HEK293 (cell line): ENCODE results near the gene FAM171A2.
A peak's percentile ranks its signal among the peaks of the same experiment; 100 is the strongest.

ENCODE experiments used
- CTCF ChIA-PET: fragments of 350-600 bp; formaldehyde crosslinking; extraction: SDS; loops from one replicate; lab custom pipeline; 2021; ENCODE audit warnings: antibody characterized with exemption; lab: Yijun Ruan, JAX
- POLR2A ChIA-PET: fragments of 300-600 bp; formaldehyde crosslinking; extraction: SDS; loops from one replicate; lab custom pipeline; 2020; ENCODE audit warnings: antibody characterized with exemption, inconsistent platforms; lab: Yijun Ruan, JAX
- H3K27ac ChIP-seq: fragments of 200-500 bp; sonication (Bioruptor generic); 2 replicates; pipeline ENCODE4 v1.5.1; 2014; ENCODE audit warnings: low read depth, low read length, control low read depth, inconsistent platforms; ENCODE audit errors: extremely low read depth
- H3K36me3 ChIP-seq, 2 experiments: fragments of 200-500 bp in 1 of 2; sonication (Bioruptor generic) in 1 of 2; 1 replicate in 1 of 2; 2 replicates in 1 of 2; pipeline ENCODE4 v1.5.1; 2014 to 2017; ENCODE audit warnings: inconsistent platforms in 2 of 2, low read length in 2 of 2; ENCODE audit not compliant: control insufficient read depth in 2 of 2, insufficient read depth in 1 of 2
- H3K4me1 ChIP-seq: fragments of 200-500 bp; sonication (Bioruptor generic); 2 replicates; pipeline ENCODE4 v1.5.1; 2014; ENCODE audit warnings: mild to moderate bottlenecking, low read length, inconsistent platforms; ENCODE audit not compliant: control insufficient read depth, insufficient read depth
- H3K4me3 ChIP-seq: 2 replicates; pipeline ENCODE4 v1.5.1; 2011; ENCODE audit warnings: low read depth, mild to moderate bottlenecking, control low read depth, low read length, moderate library complexity
- H3K9me3 ChIP-seq: fragments of 200-500 bp; sonication (Bioruptor generic); 2 replicates; pipeline ENCODE4 v1.5.1; 2014; ENCODE audit warnings: low read depth, low read length, inconsistent platforms; ENCODE audit not compliant: control insufficient read depth, insufficient read depth
- SCRT2 ChIP-seq: fragments of 450-650 bp; formaldehyde crosslinking; IDR thresholded peaks from 2 replicates; pipeline ENCODE4 v1.5.1; 2016; ENCODE audit warnings: missing biosample characterization, missing genetic modification characterization
- SP2 ChIP-seq: fragments of 450-650 bp; formaldehyde crosslinking; IDR thresholded peaks from 2 replicates; pipeline ENCODE4 v1.5.1; 2016; ENCODE audit warnings: missing biosample characterization, missing genetic modification characterization
- ZBTB21 ChIP-seq: fragments of 450-650 bp; formaldehyde crosslinking; IDR thresholded peaks from 2 replicates; pipeline ENCODE4 v1.5.1; 2017; ENCODE audit warnings: missing biosample characterization, missing genetic modification characterization
- ZFHX2 ChIP-seq: fragments of 450-650 bp; formaldehyde crosslinking; conservative IDR thresholded peaks from 2 replicates; pipeline ENCODE4 v1.5.1; 2016; ENCODE audit warnings: missing biosample characterization, missing genetic modification characterization
- ZFP69B ChIP-seq: fragments of 450-650 bp; formaldehyde crosslinking; IDR thresholded peaks from 2 replicates; pipeline ENCODE4 v1.5.1; 2016; ENCODE audit warnings: missing biosample characterization, missing genetic modification characterization
- ZNF112 ChIP-seq: fragments of 450-650 bp; formaldehyde crosslinking; IDR thresholded peaks from 2 replicates; pipeline ENCODE4 v1.5.0; 2017; ENCODE audit warnings: missing biosample characterization, missing genetic modification characterization
- ZNF266 ChIP-seq: fragments of 450-650 bp; formaldehyde crosslinking; IDR thresholded peaks from 2 replicates; pipeline ENCODE4 v1.5.1; 2016; ENCODE audit warnings: missing biosample characterization, missing genetic modification characterization, low read depth
- ZNF292 ChIP-seq: fragments of 450-650 bp; formaldehyde crosslinking; IDR thresholded peaks from 2 replicates; pipeline ENCODE4 v1.5.1; 2016; ENCODE audit warnings: low read depth, missing biosample characterization, missing genetic modification characterization, borderline replicate concordance
- ZNF311 ChIP-seq: fragments of 450-650 bp; formaldehyde crosslinking; IDR thresholded peaks from 2 replicates; pipeline ENCODE4 v1.5.1; 2017; ENCODE audit warnings: missing biosample characterization, missing genetic modification characterization, borderline replicate concordance
- ZNF335 ChIP-seq: fragments of 450-650 bp; formaldehyde crosslinking; conservative IDR thresholded peaks from 2 replicates; pipeline ENCODE4 v1.5.1; 2016; ENCODE audit warnings: missing biosample characterization, missing genetic modification characterization
- ZNF350 ChIP-seq: fragments of 450-650 bp; formaldehyde crosslinking; IDR thresholded peaks from 2 replicates; pipeline ENCODE4 v1.5.0; 2017; ENCODE audit warnings: missing biosample characterization, mild to moderate bottlenecking, missing genetic modification characterization
- ZNF548 ChIP-seq: fragments of 450-650 bp; formaldehyde crosslinking; IDR thresholded peaks from 2 replicates; pipeline ENCODE4 v1.5.1; 2016; ENCODE audit warnings: missing biosample characterization, missing genetic modification characterization
- ZNF560 ChIP-seq: fragments of 450-650 bp; formaldehyde crosslinking; IDR thresholded peaks from 2 replicates; pipeline ENCODE4 v1.5.1; 2017; ENCODE audit warnings: missing biosample characterization, missing genetic modification characterization, borderline replicate concordance
- ZNF707 ChIP-seq: fragments of 450-650 bp; formaldehyde crosslinking; IDR thresholded peaks from 2 replicates; pipeline ENCODE4 v1.5.1; 2016; ENCODE audit warnings: missing biosample characterization, missing genetic modification characterization
- ZNF747 ChIP-seq: fragments of 450-650 bp; formaldehyde crosslinking; IDR thresholded peaks from 2 replicates; pipeline ENCODE4 v1.5.1; 2016; ENCODE audit warnings: missing biosample characterization, missing genetic modification characterization
- TF ChIP-seq, protein P1 (sequence below): fragments of 450-650 bp; formaldehyde crosslinking; IDR thresholded peaks from 2 replicates; pipeline ENCODE4 v1.5.1; 2016; ENCODE audit warnings: missing biosample characterization, missing genetic modification characterization
- TF ChIP-seq, protein P2 (sequence below): fragments of 450-650 bp; formaldehyde crosslinking; conservative IDR thresholded peaks from 2 replicates; pipeline ENCODE4 v1.5.1; 2016; ENCODE audit warnings: low read depth, missing biosample characterization, missing genetic modification characterization
- TF ChIP-seq, protein P3 (sequence below): fragments of 450-650 bp; formaldehyde crosslinking; IDR thresholded peaks from 2 replicates; pipeline ENCODE4 v1.5.1; 2016; ENCODE audit warnings: missing biosample characterization, missing genetic modification characterization
- TF ChIP-seq, protein P4 (sequence below): fragments of 450-650 bp; formaldehyde crosslinking; IDR thresholded peaks from 2 replicates; pipeline ENCODE4 v1.5.1; 2017; ENCODE audit warnings: missing biosample characterization, mild to moderate bottlenecking, missing genetic modification characterization, moderate library complexity

Gene FAM171A2

DNA sequence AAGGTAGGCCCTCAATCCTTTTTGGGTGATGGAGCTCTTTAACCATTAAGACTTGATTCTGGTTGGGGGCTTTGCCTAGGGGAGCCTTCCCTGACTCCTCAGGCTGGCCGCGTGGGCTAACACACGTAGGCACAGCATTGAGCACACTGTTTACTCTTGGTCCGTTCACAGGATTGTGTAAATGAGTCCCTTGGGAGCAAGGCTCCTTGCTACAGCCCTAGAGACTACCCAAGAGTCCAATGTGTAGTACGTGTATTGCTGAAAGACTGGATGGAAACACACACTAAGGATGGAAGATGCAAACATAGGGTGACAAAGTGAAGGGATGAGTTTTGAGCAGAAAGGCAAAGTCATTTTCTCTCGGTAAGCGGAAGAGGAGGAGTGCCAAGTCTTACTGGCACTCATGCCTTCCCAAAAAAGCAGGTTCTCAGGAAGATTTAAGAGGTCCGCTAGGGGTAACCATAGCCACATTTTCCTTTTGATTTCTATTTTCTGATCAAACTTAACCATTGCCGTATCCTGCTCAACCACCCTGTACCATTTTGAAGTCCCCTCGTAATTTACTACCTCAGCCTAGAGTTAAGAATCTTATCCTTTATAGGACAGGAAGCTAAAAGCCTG lies 26.7 kb upstream of the FAM171A2 start:
- TF ChIP-seq ZFHX2: 0 out of 2 replicates have a peak, but pooled peaks have one; percentile 12
- TF ChIP-seq SP2 (tag by site-specific recombination): no peak
- no peak for TF ChIP-seq ZNF335 (tag by site-specific recombination)
- TF ChIP-seq, all 188 proteins: peak for 1
- H3K36me3 ChIP-seq: no peaks in the 10 kb centered on the region
- peaks cover 2% of the 10 kb centered on the region; the same call in 1 of the 2 replicates for H3K4me1 ChIP-seq
- ChIA-PET CTCF (interaction anchor here (0.6 to 1.7 kb wide), 5 partner anchors 9 to 143 kb away, joined by 3 to 5 read pairs (median 4); no protein-coding TSS in a partner anchor), POLR2A (no interaction called here)
- no peak overlapping the region for H3K27ac ChIP-seq
- no peak overlapping the region for H3K4me3 ChIP-seq
- H3K9me3 ChIP-seq: no peaks in the 10 kb centered on the region

DNA sequence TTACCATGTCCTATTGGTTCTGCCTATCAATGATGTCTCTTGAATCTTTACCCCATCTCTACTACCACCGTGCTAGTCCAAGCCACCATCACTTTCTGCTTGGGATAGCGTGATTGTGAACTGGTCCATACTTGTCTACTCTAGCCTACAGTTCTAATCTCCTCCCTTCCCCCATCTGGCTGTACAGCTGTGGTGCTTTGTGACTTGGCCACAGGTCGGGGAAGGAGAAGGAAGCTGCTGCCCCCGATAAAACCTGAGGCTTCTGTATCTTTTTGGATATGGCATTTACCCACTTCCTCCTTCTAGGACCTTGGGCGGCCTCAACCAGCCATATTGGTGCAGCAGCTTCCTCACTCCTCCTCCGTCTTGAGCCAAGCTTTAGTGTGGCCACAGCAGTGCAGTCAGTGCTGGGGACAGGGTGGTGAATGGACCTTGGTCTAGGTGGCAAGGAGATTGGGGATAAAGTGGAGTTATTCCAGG lies 26.1 kb upstream of the FAM171A2 start:
- ChIA-PET POLR2A (no interaction called here), CTCF (interaction anchor here (0.6 to 1.7 kb wide), 4 partner anchors 11 to 144 kb away, joined by 3 to 5 read pairs (median 4); no protein-coding TSS in a partner anchor)
- Histone ChIP-seq H3K4me3 (no peak overlapping the region), H3K4me1 (peaks cover 2% of the 10 kb centered on the region; the same call in 1 of the 2 replicates), H3K36me3 (no peaks in the 10 kb centered on the region), H3K27ac (no peak overlapping the region), H3K9me3 (no peaks in the 10 kb centered on the region)
- TF ChIP-seq ZNF747 (no peak), ZNF292 (tag by site-specific recombination) (no peak), ZNF350 (tag by site-specific recombination) (no peak), ZNF266 (tag by site-specific recombination) (no peak), ZNF560 (tag by site-specific recombination) (no peak), ZNF548 (no peak), ZNF311 (no peak), ZNF112 (tag by site-specific recombination) (no peak)
- TF ChIP-seq, protein P1, sequence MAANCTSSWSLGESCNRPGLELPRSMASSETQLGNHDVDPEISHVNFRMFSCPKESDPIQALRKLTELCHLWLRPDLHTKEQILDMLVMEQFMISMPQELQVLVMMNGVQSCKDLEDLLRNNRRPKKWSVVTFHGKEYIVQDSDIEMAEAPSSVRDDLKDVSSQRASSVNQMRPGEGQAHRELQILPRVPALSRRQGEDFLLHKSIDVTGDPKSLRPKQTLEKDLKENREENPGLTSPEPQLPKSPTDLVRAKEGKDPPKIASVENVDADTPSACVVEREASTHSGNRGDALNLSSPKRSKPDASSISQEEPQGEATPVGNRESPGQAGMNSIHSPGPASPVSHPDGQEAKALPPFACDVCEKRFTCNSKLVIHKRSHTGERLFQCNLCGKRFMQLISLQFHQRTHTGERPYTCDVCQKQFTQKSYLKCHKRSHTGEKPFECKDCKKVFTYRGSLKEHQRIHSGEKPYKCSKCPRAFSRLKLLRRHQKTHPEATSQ (tag by site-specific recombination): no peak
- TF ChIP-seq, protein P2, sequence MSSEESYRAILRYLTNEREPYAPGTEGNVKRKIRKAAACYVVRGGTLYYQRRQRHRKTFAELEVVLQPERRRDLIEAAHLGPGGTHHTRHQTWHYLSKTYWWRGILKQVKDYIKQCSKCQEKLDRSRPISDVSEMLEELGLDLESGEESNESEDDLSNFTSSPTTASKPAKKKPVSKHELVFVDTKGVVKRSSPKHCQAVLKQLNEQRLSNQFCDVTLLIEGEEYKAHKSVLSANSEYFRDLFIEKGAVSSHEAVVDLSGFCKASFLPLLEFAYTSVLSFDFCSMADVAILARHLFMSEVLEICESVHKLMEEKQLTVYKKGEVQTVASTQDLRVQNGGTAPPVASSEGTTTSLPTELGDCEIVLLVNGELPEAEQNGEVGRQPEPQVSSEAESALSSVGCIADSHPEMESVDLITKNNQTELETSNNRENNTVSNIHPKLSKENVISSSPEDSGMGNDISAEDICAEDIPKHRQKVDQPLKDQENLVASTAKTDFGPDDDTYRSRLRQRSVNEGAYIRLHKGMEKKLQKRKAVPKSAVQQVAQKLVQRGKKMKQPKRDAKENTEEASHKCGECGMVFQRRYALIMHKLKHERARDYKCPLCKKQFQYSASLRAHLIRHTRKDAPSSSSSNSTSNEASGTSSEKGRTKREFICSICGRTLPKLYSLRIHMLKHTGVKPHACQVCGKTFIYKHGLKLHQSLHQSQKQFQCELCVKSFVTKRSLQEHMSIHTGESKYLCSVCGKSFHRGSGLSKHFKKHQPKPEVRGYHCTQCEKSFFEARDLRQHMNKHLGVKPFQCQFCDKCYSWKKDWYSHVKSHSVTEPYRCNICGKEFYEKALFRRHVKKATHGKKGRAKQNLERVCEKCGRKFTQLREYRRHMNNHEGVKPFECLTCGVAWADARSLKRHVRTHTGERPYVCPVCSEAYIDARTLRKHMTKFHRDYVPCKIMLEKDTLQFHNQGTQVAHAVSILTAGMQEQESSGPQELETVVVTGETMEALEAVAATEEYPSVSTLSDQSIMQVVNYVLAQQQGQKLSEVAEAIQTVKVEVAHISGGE (tag by site-specific recombination): no peak

DNA sequence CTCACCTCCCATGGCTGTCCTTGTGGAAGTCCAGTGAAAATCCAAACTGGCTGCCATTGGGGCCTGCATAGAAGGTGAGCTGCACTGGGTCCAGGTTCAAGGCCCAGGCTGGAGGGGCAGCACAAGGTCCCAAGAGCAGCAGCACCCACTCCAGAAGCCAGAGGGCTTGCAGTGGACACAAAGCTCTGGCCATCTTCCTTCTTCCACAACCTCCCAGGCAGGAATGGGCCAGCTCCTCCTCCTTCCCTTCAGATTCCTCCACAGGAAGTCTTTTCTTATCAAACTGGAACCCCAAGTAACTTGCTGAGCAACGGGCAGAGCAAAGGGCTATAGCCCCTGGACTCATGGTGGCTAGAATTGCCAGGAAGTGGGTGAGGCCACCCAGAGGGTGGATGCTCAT lies 25.6 kb upstream of the FAM171A2 start, which contains the start of gene ITGA2B:
TSS of gene ITGA2B (minus strand) at position 369 of the 400 bp plus-strand sequence. CDS start at position 193, 176 bp downstream.
- no peaks in the 10 kb centered on the region for H3K36me3 ChIP-seq
- no peak within 1 kb of the TSS for H3K27ac ChIP-seq
- no peak within 1 kb of the TSS for H3K4me3 ChIP-seq
- ChIA-PET POLR2A (no interaction called here), CTCF (interaction anchor here (0.6 to 1.7 kb wide), 4 partner anchors 11 to 144 kb away, joined by 3 to 5 read pairs (median 4); no protein-coding TSS in a partner anchor)
- TF ChIP-seq ZNF707 (tag by site-specific recombination) (no peak), ZNF311 (no peak), ZBTB21 (tag by site-specific recombination) (no peak), ZFP69B (tag by site-specific recombination) (no peak), SCRT2 (tag by site-specific recombination) (no peak)
- TF ChIP-seq, protein P3, sequence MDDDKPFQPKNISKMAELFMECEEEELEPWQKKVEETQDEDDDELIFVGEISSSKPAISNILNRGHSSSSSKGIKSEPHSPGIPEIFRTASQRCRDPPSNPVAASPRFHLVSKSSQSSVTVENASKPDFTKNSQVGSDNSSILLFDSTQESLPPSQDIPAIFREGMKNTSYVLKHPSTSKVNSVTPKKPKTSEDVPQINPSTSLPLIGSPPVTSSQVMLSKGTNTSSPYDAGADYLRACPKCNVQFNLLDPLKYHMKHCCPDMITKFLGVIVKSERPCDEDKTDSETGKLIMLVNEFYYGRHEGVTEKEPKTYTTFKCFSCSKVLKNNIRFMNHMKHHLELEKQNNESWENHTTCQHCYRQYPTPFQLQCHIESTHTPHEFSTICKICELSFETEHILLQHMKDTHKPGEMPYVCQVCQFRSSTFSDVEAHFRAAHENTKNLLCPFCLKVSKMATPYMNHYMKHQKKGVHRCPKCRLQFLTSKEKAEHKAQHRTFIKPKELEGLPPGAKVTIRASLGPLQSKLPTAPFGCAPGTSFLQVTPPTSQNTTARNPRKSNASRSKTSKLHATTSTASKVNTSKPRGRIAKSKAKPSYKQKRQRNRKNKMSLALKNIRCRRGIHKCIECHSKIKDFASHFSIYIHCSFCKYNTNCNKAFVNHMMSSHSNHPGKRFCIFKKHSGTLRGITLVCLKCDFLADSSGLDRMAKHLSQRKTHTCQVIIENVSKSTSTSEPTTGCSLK: no peak
- TF ChIP-seq, protein P4, sequence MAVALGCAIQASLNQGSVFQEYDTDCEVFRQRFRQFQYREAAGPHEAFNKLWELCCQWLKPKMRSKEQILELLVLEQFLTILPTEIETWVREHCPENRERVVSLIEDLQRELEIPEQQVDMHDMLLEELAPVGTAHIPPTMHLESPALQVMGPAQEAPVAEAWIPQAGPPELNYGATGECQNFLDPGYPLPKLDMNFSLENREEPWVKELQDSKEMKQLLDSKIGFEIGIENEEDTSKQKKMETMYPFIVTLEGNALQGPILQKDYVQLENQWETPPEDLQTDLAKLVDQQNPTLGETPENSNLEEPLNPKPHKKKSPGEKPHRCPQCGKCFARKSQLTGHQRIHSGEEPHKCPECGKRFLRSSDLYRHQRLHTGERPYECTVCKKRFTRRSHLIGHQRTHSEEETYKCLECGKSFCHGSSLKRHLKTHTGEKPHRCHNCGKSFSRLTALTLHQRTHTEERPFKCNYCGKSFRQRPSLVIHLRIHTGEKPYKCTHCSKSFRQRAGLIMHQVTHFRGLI (tag by site-specific recombination): no peak
- peaks cover 2% of the 10 kb centered on the region; the same call in 1 of the 2 replicates for H3K4me1 ChIP-seq
- no peaks in the 10 kb centered on the region for H3K9me3 ChIP-seq
